Natural killer cell (primary cell): ENCODE results near the gene HTR4. TPM values are rescaled to one million over a fixed set of nuclear protein-coding genes. Genes with fewer than 3 reads are reported as not detected.

Experiments
- ATAC-seq, 3 donors: fragments of 150-1000 bp in 2 of 3; fragments of 200-7000 bp in 1 of 3; cut with Tn5 transposase; 1 replicate in 1 of 3; 2 replicates in 2 of 3; pipeline ENCODE4 v1.10.0; 2021; ENCODE audit warnings: mild to moderate bottlenecking in 2 of 3, moderate library complexity in 2 of 3
- DNase-seq, 2 donors: peaks; one replicate each; pipeline versions ENCODE4 v3.0.0 to v3.0.0-alpha.2; 2013 to 2021; ENCODE audit warnings: mixed read lengths in 1 of 2
- H3K27ac ChIP-seq: one replicate; pipeline ENCODE4 v1.5.1; 2013; ENCODE audit warnings: mild to moderate bottlenecking, low read length
- H3K27me3 ChIP-seq: one replicate; pipeline ENCODE4 v1.6.1; 2013; ENCODE audit warnings: low read length; ENCODE audit not compliant: control insufficient read depth, insufficient read depth
- H3K36me3 ChIP-seq: one replicate; pipeline ENCODE4 v1.6.1; 2013; ENCODE audit warnings: low read length; ENCODE audit not compliant: control insufficient read depth, insufficient read depth
- H3K4me1 ChIP-seq: one replicate; pipeline ENCODE4 v1.6.1; 2013; ENCODE audit warnings: low read length; ENCODE audit not compliant: control insufficient read depth, insufficient read depth
- H3K4me3 ChIP-seq: one replicate; pipeline ENCODE4 v1.5.1; 2013; ENCODE audit warnings: low read length
- H3K9me3 ChIP-seq: one replicate; pipeline ENCODE4 v1.6.1; 2013; ENCODE audit warnings: low read length; ENCODE audit not compliant: control insufficient read depth, insufficient read depth
- H3K27ac Mint-ChIP-seq, 2 donors: one replicate each; pipeline ENCODE4 v1.8.0; 2022; ENCODE audit warnings: mild to moderate bottlenecking in 2 of 2, mixed read lengths in 2 of 2, moderate library complexity in 1 of 2
- H3K27me3 Mint-ChIP-seq, 2 donors: one replicate each; pipeline ENCODE4 v1.8.0; 2022; ENCODE audit warnings: low read depth in 2 of 2, mixed read lengths in 2 of 2
- H3K36me3 Mint-ChIP-seq: one replicate; pipeline ENCODE4 v1.8.0; 2022; ENCODE audit warnings: mixed read lengths
- H3K4me1 Mint-ChIP-seq, 2 donors: one replicate each; pipeline ENCODE4 v1.8.0; 2022; ENCODE audit warnings: mixed read lengths in 2 of 2
- H3K4me3 Mint-ChIP-seq: one replicate; pipeline ENCODE4 v1.8.0; 2022; ENCODE audit warnings: mild to moderate bottlenecking, moderate library complexity, mixed read lengths
- H3K9me3 Mint-ChIP-seq, 2 donors: one replicate each; pipeline ENCODE4 v1.8.0; 2022; ENCODE audit warnings: mixed read lengths in 2 of 2
- WGBS: methylation state at CpG from one replicate; pipeline ENCODE4 v1.1.7; 2013; ENCODE audit warnings: missing lambda C conversion rate; ENCODE audit not compliant: insufficient coverage; 5-methylcytosine and 5-hydroxymethylcytosine counted together
- intact Hi-C: fragments of 100-400 bp; cut with micrococcal nuclease; formaldehyde crosslinking; loops from one replicate; pipeline ENCODE4 v1.14.2; 2022
- total RNA-seq, 4 donors: library from RNA; stranded (reverse); fragments of 120-200 nt in 1 of 4; gene quantifications; one replicate each; pipeline versions ENCODE4 v1.2.3 to v1.2.4, GENCODE V29; 2013 to 2022
- TF ChIP-seq, protein P1 (sequence below): fragments of 200-600 bp; IDR thresholded peaks from one replicate; pipeline ENCODE4 v1.8.0; 2022; ENCODE audit warnings: antibody characterized with exemption

Gene HTR4
- total RNA-seq, 3 donors from 2014 or later (not counting 1 experiment from before 2014, with no cell fraction given): not detected

DNA sequence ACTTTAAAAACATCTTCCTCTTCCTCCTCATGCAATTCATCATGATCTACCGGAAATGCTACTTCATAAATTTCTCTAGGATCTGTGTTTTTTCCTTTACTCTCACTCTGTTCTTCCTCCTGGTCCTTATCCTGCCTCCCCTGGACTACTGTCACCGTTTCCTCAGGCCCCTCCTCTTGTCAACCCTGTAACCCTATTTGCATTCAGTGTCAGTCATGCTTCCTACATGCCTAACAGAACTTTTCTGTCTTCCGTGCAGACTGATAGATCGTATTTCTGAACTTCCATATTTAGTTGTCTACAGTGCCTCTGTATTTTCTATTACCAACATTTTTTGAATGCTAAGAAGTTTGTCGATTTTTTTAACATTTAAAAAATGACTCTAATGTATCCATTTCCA is 27.3 kb downstream of the HTR4 start:
- no peaks in the 10 kb centered on the region for H3K9me3 ChIP-seq
- Mint-ChIP-seq H3K4me1 (peaks cover 4% of the 10 kb centered on the region in 2 donors), H3K27me3 (peaks cover 46 to 73% of the 10 kb centered on the region in 2 donors), H3K36me3 (no peaks in the 10 kb centered on the region), H3K9me3 (no peaks in the 10 kb centered on the region), H3K4me3 (no peak overlapping the region), H3K27ac (no peak overlapping the region)
- ATAC-seq: no peak
- TF ChIP-seq, protein P1, sequence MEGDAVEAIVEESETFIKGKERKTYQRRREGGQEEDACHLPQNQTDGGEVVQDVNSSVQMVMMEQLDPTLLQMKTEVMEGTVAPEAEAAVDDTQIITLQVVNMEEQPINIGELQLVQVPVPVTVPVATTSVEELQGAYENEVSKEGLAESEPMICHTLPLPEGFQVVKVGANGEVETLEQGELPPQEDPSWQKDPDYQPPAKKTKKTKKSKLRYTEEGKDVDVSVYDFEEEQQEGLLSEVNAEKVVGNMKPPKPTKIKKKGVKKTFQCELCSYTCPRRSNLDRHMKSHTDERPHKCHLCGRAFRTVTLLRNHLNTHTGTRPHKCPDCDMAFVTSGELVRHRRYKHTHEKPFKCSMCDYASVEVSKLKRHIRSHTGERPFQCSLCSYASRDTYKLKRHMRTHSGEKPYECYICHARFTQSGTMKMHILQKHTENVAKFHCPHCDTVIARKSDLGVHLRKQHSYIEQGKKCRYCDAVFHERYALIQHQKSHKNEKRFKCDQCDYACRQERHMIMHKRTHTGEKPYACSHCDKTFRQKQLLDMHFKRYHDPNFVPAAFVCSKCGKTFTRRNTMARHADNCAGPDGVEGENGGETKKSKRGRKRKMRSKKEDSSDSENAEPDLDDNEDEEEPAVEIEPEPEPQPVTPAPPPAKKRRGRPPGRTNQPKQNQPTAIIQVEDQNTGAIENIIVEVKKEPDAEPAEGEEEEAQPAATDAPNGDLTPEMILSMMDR: no peak
- no peak for DNase-seq
- no peak overlapping the region for H3K4me3 ChIP-seq
- peaks cover 12% of the 10 kb centered on the region for H3K27me3 ChIP-seq
- no peaks in the 10 kb centered on the region for H3K36me3 ChIP-seq
- intact Hi-C loops: no loop called here
- 68% methylated on average over 4 of the region's 5 CpGs for WGBS
- H3K27ac ChIP-seq: no peak overlapping the region
- H3K4me1 ChIP-seq: no peaks in the 10 kb centered on the region

DNA sequence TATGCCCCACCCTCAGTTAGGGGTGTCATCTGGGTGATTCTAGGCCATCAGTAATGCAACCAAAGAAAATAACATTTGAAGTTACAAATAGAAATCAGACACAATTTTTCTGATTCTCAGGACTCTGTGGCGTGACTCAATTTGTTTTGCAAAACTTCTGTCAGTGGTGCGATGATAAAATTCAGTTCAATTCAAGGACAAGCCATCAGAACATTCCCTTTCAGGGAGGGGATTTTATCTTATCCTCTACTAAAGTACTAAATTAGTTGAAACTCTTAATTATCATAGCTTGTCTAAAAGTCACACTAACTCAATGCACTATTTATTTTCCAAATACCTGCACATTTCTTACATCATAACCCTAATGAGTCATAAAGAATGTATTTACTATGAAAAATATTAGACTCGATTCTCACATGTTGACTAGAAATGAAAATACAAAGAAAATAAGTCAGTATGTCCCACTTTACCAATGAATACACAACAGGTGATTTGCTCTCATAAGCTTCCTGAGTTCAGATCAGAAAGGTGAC is 28.2 kb downstream of the HTR4 start:
- intact Hi-C loops: no loop called here
- DNase-seq: no peak
- ATAC-seq: no peak
- Histone ChIP-seq H3K36me3 (no peaks in the 10 kb centered on the region), H3K27ac (no peak overlapping the region), H3K4me1 (peaks cover 3% of the 10 kb centered on the region), H3K9me3 (no peaks in the 10 kb centered on the region), H3K27me3 (peaks cover 12% of the 10 kb centered on the region), H3K4me3 (no peak overlapping the region)
- Mint-ChIP-seq H3K27ac (no peak overlapping the region), H3K27me3 (peaks cover 44 to 76% of the 10 kb centered on the region in 2 donors), H3K36me3 (no peaks in the 10 kb centered on the region), H3K4me3 (no peak overlapping the region), H3K9me3 (no peaks in the 10 kb centered on the region), H3K4me1 (peaks cover 11 to 12% of the 10 kb centered on the region in 2 donors)
- TF ChIP-seq, protein P1: no peak
- WGBS: 83% methylated on average over 2 of the region's 3 CpGs

DNA sequence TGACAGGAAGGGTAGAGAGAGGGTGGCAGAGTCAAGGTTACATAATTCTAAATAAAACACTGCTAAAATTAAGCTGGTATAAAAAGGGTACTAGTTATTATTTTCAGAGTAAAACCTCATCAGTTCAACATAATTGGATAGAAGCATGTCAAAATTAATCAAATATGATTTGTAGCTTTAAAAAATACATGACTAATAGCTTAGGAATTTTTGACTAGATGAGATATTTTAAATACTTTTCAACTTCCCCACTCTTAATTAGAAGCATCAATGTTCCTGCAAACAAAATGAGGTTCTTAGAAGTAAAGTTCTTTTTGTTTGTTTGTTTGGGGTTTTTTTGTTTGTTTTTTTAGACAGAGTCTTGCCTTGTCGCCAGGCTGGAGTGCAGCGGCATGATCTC is 29.1 kb downstream of the HTR4 start:
- intact Hi-C loops: no loop called here
- peaks cover 6% of the 10 kb centered on the region for H3K4me1 ChIP-seq
- 97% methylated on average over 2 of the region's 2 CpGs for WGBS
- H3K27ac ChIP-seq: no peak overlapping the region
- Mint-ChIP-seq H3K27ac (no peak overlapping the region), H3K27me3 (peaks cover 39 to 72% of the 10 kb centered on the region in 2 donors), H3K9me3 (no peaks in the 10 kb centered on the region), H3K36me3 (no peaks in the 10 kb centered on the region), H3K4me1 (peaks cover 20 to 21% of the 10 kb centered on the region in 2 donors), H3K4me3 (no peak overlapping the region)
- no peak for ATAC-seq
- no peak overlapping the region for H3K4me3 ChIP-seq
- H3K36me3 ChIP-seq: no peaks in the 10 kb centered on the region
- no peaks in the 10 kb centered on the region for H3K9me3 ChIP-seq
- DNase-seq: no peak
- H3K27me3 ChIP-seq: peaks cover 9% of the 10 kb centered on the region
- TF ChIP-seq, protein P1: no peak

DNA sequence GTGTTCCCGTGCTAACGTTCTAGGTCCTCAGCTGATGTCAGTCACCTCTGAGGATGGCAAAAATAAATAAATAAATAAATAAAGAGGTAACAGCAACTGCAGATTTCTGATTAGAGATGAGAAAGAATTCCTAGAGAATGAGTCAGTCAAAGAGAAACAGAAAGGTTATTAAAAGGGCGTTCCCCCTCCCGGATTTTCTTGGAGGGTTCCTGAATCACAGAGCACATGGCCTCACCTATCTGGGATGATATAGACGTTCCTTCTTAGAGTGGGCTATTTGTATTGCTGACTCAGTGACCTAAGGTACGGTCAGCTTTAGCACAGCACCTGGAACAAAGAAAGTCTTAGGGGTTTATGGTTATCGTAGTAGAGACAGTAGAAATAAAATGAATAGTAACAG is 30.6 kb downstream of the HTR4 start:
- ATAC-seq (no peak), DNase-seq (no peak)
- no peaks in the 10 kb centered on the region for H3K9me3 Mint-ChIP-seq
- no peak overlapping the region for H3K27ac ChIP-seq
- no peaks in the 10 kb centered on the region for H3K36me3 ChIP-seq
- H3K9me3 ChIP-seq: no peaks in the 10 kb centered on the region
- peaks cover under 1% of the 10 kb centered on the region for H3K36me3 Mint-ChIP-seq
- H3K27me3 Mint-ChIP-seq: peaks cover 39 to 74% of the 10 kb centered on the region in 2 donors
- H3K4me1 Mint-ChIP-seq: peaks cover 29 to 31% of the 10 kb centered on the region in 2 donors
- H3K27ac Mint-ChIP-seq: no peak overlapping the region
- TF ChIP-seq, protein P1: no peak
- intact Hi-C loops: no loop called here
- H3K4me1 ChIP-seq: peaks cover 10% of the 10 kb centered on the region
- H3K4me3 ChIP-seq: no peak overlapping the region
- no peak overlapping the region for H3K4me3 Mint-ChIP-seq
- H3K27me3 ChIP-seq: peaks cover 15% of the 10 kb centered on the region
- WGBS: 90% methylated on average over 7 of the region's 7 CpGs
